Measurements from ENCODE around the gene LRP8. TPM values are rescaled to one million over a fixed set of nuclear protein-coding genes. Genes with fewer than 3 reads are reported as not detected.

LRP8 gene
- total RNA-seq, 2 donors from 2014 or later, result 2.5 to 5.3 TPM

Other genes with a start within 250 kb of the LRP8 start
- gene SLC1A7, start 185.4 kb downstream of the LRP8 start, total RNA-seq, result 1 to 10 TPM in 1 of 2 donors, under 1 TPM in 1; 0.58 to 1.1 TPM
- gene CPT2, start 131.2 kb downstream of the LRP8 start, total RNA-seq, result 10 to 100 TPM; 71.1 to 76.4 TPM
- 10 to 100 TPM; 31.3 to 33.3 TPM for gene CZIB, start 107.4 kb downstream of the LRP8 start, total RNA-seq
- 10 to 100 TPM; 28.8 to 33.5 TPM for gene MAGOH, start 89.6 kb downstream of the LRP8 start, total RNA-seq
- not detected for gene DMRTB1, start 131.3 kb upstream of the LRP8 start, total RNA-seq